Activated T-cell treated with anti-CD3 and anti-CD28 coated beads for 24 hours (primary cell): Measurements from ENCODE around the gene LAG3.

Source experiments
- DNase-seq: peaks from one replicate; pipeline ENCODE4 v3.0.0-alpha.2; 2020; ENCODE audit warnings: low read depth

The LAG3 gene

GRCh38 chr12:6753772-6754356, 18.5 kb upstream of the LAG3 start:
- DNase-seq = no peak

DNA sequence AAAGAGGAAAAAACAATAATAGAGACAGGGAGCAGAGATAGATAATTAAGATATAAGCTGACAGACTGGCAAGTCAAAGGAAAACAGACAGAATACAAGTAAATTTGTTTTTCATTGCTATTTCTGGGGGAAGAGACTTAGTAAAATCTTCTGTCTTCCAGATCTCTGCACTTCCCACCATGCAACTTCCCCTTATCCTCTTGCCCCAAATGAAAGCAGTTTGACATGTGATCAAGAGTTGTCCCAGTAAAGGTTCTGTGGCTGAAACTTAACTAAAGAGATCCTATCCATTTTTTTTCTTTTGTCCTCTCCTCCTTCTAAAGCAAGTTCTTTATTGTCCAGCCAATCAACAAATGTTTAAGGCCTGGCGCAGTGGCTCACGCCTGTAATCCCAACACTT, 17.9 kb upstream of the LAG3 start:
- no peak for DNase-seq

- DNase-seq = no peak
Observed at GRCh38 chr12:6757028-6757690, 15.2 kb upstream of the LAG3 start.

DNA sequence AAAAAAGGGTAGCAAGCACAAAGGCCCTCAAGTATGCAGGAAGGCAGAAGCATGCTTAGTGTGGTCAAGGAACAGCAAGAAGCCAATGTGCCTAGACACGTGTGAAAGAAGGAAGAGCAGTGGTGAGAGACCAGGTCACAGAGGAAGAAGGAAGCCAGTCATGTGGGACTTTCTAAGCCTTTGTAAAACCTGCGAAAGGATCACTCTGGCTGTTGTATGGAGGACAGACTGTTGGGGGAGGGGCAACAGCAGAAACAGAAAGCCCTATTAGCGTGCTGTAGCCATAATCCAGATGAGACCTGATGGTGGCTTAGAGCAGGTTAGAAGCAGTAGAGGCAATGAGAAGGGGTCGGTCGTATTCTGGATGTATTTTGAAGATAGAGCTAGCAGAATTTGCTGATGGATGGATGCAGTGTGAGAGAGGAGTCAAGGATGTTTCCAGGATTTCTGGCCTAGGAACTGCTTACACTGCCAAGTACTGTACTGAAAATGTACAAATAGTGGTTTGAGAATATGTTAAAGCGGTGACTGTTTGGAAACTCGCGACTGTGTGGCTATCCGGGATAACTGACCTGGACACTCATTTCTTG, 13.7 kb upstream of the LAG3 start:
- no peak for DNase-seq

- DNase-seq = no peak
Observed at GRCh38 chr12:6759741-6760140, 12.6 kb upstream of the LAG3 start.

GRCh38 chr12:6763380-6763779, 8.9 kb upstream of the LAG3 start:
- DNase-seq = no peak

DNA sequence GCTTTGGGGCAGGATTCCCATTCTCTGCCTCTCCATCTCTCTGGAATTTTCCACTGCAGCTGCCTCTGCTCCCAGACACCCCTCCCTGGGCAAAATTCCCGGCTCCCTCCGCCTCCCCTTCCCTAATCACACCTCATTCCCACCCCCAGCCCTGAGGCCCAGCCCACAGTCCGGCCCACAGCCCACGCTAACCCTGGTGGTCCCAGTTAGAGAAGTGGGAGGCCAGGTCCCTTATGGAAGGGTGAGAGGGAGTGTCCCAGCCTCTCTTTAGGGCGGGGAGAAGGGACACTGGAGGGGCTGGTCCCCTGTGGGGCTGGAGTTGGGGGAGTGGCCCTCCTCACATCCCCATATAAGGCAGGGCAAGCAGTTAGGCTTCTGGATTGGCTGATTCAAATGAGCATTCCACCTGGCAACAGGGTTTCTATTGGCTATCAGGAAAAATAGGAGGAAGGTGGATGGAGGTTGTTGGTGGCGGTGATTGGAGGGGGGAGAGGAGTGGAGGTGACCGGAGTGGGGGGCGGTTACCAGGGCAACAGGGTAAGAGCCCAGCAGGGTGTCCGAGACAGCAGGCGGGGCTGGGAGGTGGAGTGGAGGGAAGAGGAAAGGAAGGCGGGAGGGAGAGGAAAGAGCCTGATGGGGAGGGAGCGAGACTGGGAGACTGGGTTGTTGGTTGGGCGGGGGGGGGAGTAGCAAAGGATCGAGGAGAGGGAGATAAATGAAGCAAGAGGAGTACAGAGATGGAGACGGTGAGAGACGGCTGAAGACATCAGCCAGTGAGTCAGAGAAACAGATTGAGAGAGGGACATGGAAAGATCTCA, 8.1 kb upstream of the LAG3 start:
- no peak for DNase-seq

GRCh38 chr12:6765048-6765633, 7.2 kb upstream of the LAG3 start:
- DNase-seq = no peak

- DNase-seq = no peak
Observed at GRCh38 chr12:6765634-6766581, 6.4 kb upstream of the LAG3 start, which contains the start of gene PTMS. TSS of gene PTMS (plus strand) at chr12:6766363. CDS start at chr12:6766706, 343 bp downstream.

- DNase-seq = no peak
Observed at GRCh38 chr12:6766651-6767349, 5.5 kb upstream of the LAG3 start.

DNA sequence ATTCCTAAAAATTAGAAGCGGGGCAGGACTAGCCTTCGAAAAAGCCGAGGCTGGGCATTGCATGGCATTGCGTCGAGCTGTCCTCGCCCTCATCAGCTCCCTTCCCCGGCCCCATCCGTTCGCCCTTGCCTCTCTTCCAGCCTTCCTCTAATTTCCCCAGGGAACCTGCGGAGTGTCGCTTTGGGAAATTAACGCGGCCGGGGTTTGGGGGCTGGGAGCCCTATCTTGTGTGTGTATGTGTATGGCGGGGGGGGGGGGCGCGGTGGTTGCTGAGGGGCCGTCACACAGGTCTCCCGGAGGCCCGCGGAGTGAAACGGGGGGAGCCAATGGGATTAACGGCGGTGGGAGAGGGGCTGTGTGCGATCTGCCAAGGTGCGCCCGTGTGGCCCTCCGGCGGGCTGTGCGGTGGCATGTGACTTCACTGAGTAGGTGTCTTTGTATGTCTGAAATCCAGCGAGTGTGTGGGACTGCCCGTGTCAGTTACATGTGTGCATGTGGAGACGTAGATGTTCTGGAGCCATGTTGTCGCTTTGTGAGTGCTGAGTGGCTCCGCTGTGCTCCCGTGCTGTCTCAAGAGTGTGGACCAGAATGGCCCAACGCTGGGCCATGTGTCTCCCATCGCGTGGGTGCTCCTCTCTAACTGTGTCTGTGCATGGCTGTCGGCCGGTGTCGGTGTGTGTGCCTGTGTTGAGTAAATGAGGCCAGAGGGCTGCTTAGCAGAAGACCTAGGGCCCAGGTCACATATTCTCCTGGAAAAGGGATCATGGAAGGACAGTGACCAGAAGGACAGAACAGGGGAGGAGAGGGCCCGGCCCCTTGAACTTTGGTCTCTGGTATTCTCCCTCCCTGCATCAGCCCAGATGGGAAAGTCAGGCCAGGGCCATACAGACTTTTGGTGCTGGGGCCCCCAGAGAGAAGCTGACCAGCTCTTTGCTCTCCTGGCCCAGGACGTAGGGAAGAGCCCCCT, 4.7 kb upstream of the LAG3 start:
- no peak for DNase-seq

DNA sequence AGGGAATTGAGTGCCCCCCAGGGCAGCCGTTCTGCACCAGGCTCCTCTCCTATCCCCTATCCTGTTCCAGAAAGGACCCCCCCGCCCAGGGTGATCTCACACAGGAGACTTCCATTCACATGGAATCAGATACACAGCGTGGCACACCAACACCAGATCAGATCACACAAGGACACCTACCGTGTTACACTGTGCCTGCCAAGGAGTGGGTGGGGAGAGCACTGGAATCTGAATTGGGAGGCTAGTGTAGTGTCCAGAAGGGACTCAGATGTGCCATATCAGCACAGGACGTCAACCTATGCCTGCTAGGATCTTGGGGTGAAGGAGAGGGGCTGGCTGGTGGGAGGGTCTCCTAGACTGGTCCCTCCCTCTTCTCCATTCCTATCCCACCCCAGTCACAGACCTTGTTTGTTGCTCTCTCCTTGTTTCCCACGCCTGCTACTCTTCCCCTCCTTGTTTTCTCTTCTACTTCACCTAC, 3.8 kb upstream of the LAG3 start:
- DNase-seq = no peak

GRCh38 chr12:6768990-6769389, 3.3 kb upstream of the LAG3 start:
- no peak for DNase-seq

DNA sequence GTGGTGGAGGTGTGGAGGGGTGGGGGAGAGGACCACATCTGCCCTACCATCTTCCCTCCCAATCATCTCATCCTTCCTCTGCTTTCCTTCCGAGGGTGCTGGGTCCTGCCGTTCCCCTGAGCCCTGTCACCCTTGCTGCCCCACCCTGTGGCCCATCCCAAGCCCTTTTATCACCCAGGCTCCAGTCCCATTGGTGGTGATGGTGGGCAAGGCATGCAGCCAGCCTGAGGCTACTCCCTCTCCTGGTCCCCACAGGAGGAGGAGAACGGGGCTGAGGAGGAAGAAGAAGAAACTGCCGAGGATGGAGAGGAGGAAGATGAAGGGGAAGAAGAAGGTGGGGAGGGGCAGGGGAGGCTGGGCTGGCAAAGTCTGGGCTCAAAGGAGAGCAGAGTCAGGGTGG, 2.7 kb upstream of the LAG3 start:
- no peak for DNase-seq

GRCh38 chr12:6770094-6770493, 2.2 kb upstream of the LAG3 start:
- no peak for DNase-seq

- no peak for DNase-seq
Observed at GRCh38 chr12:6770600-6770999, 1.7 kb upstream of the LAG3 start.

- DNase-seq = no peak
Observed at GRCh38 chr12:6771091-6771495, 1.2 kb upstream of the LAG3 start.

DNA sequence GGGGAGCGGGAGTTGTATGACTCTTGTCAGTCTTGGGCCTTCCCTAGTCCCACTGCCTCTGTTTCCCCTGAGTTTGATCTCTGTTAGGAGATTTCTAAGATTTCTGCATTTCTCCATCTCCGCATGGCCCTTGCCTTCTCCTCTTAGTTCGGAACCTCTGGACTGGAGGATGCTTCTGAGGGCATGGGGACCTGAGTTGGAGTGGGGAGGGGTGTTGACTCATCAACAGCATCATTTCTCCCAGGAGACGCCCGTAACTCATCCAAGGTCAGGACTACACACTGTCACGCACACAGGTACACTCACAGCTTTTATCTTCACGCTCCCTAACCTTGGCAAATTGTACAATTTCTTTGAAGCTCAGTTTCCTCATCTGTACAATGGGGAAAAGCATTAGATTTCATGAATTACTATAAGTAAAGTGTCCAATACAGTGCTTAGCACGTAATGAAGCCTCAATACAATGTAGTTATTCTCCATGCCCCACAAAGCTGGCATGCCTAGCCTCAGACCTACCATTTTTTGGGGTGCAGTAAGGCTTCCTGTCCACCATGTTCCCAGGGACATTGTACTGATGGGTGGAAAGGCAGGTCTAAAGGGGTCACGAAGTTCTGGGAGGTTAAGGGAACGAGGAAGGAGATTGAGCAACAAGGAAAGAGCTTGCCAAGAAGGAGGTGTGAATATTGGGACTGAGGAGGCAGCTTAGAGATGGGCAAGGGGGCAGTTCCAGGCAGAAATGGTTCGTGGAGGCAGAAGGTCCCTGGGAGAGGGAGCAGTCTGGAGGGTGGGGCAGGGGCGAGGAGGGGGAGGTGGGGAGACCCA, 600 bp upstream of the LAG3 start:
- no peak for DNase-seq
